ENCODE measurements around the gene FXYD7.
A peak's percentile ranks its signal among the peaks of the same experiment; 100 is the strongest.
"Not testable (repeated sequence)": the region's sequence is repeated elsewhere in the genome, so short reads cannot be mapped to it uniquely, and the experiment has no call there.

FXYD7 gene

DNA sequence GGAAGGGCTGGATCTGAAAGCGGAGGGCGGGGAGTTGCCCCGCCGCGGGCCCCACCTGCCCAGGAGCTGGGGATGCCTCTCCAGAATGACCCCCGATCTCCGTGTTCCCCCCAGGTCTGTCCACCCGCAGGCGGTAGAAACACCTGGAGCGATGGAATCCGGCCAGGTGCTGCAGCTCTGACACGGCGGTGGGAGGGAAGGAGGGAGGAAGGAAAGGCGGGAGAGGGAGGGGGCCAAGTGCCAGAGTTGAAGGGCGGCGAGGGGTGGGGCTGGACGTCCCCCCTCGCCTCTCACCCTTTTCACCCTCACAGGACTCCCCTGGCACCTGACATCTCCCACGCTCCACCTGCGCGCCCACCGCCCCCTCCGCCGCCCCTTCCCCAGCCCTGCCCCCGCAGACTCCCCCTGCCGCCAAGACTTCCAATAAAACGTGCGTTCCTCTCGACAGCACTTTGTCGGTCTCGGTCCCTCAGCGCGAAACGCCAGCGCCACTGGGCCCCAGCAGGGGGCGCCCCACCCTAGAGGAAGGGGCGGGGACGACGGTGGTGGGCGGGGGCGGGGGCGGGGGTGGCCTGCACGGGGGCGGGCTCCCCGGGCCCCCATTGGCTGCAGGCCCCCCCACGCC is 337 bp upstream of the FXYD7 start:
- H3K27ac Mint-ChIP-seq = no peak overlapping the region
- no peaks in the 10 kb centered on the region for H3K27me3 Mint-ChIP-seq
- H3K4me1 Mint-ChIP-seq (ENCODE audit: low read depth) = peaks cover 30% of the 10 kb centered on the region
- H3K9me3 Mint-ChIP-seq (ENCODE audit: low read depth) = no peaks in the 10 kb centered on the region
- H3K36me3 Mint-ChIP-seq = no peaks in the 10 kb centered on the region
- peak overlapping the region; percentile 57 for H3K4me3 Mint-ChIP-seq

DNA sequence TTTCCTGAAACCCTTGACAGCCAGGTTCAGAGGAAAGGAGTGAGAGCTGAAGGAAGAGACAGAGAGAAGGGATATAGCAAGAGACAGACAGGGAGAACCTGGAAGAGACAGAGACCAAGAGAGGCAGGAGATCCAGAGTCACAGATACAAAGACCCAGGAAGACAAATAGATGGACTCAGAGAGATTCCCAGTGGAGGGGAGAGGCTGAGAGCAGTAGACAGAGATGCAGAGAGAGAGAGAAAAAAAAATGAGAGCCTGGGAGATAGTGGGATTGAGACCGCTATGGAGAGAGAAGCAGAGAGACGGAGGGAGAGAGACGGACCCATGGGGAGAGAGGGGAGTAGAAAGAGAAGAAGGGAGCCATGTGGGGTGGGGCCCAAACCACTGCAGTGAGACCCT is 763 bp downstream of the FXYD7 start:
- Mint-ChIP-seq H3K4me1 (ENCODE audit: low read depth) (peaks cover 30% of the 10 kb centered on the region), H3K27me3 (no peaks in the 10 kb centered on the region), H3K27ac (no peak overlapping the region), H3K9me3 (ENCODE audit: low read depth) (no peaks in the 10 kb centered on the region), H3K36me3 (no peaks in the 10 kb centered on the region), H3K4me3 (peak overlapping the region; percentile 35)

DNA sequence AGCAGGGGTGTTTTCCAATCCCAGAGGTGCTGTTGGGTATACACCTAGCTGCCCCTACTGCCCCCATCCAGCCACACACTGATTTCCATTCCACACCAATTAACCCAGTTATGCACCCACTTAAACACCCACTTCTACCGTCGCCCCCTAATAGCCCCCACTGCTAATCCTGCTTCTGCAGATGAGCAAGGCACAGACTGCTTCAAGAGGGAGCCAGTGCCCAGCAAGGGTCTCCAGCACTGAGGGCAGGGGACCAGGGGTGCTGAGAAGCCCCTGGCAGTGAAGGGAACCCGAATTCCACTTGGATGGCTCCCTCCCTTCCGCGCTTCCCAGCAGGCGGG is 1.2 kb downstream of the FXYD7 start:
- Mint-ChIP-seq H3K27me3 (no peaks in the 10 kb centered on the region), H3K4me3 (peak overlapping the region; percentile 0), H3K27ac (no peak overlapping the region), H3K36me3 (no peaks in the 10 kb centered on the region), H3K9me3 (ENCODE audit: low read depth) (no peaks in the 10 kb centered on the region), H3K4me1 (ENCODE audit: low read depth) (peaks cover 30% of the 10 kb centered on the region)

DNA sequence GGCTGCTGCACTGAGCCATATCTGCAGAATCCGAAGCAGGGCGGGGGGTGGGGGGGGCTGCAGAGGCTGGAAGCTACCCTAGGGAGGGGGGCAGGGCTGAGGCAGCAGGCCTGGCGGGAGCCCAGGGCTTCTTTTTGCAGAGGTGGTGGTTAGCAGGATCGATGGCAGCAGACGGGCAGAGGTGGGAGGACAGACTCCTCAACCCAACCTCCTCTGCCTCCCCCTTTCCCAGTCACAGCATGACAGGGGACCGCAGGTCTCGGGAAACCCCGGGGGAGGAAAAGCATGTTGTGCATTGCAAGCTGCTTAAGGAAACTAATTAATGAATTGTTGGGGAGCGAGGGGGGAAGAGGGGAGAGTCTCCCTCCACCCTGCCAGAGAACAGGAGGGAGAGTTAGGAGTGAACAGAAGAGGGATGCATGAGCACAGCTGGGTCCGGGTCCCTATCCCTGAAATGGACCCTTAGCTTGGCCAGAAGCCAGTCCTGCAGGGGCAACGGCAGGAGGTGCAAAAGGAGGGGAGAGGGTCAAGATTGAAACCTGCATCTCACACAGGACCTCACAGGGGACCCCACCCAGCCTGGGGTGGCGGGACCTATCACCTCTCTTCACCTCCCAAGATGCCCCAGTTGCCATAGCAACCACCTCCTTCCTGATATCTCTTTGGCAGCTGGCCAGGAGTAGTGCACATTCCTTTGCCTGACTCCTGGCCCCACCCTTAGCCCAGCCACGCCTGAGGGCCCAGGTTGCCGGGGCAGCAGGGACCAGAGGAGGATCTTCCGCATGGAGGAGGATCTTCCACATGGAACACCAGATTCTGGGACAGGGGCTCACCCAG is 1.8 kb downstream of the FXYD7 start:
- H3K4me1 Mint-ChIP-seq (ENCODE audit: low read depth) = peaks cover 30% of the 10 kb centered on the region
- no peak overlapping the region for H3K4me3 Mint-ChIP-seq
- no peak overlapping the region for H3K27ac Mint-ChIP-seq
- no peaks in the 10 kb centered on the region for H3K36me3 Mint-ChIP-seq
- no peaks in the 10 kb centered on the region for H3K9me3 Mint-ChIP-seq (ENCODE audit: low read depth)
- no peaks in the 10 kb centered on the region for H3K27me3 Mint-ChIP-seq

DNA sequence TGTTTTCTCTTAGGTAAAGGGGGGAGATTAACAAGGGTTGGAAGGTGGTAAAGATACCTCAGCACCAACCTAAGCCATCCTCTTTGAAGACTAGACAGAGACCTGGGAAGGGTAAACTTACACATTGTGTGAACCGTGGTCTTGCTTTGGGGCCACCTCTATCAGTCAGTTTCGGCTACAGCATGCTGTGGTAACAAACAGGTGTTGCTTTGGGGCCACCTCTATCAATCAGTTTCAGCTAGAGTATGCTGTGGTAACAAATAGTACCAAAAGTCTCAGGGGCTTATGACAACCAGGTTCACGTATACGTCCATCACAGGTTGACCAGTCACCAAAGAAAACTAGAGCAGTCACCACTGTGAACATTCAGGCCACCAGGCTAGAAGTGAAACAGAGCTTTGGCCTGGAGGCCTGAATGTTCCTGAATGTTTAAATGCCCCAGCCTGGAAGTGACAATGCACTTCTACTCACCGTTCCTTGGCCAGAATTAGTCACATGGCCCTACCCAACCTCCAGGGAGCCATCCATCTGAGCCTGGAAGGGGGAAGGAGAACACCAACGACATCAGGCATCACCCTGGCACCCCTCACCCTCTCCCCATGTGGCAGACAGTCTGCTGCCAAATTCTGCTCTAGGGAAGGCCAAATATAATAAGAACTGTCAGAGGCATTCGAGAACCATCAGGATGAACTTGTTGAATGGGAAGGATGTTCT is 3.8 kb downstream of the FXYD7 start:
- Mint-ChIP-seq H3K36me3 (no peaks in the 10 kb centered on the region), H3K27ac (no peak overlapping the region), H3K27me3 (no peaks in the 10 kb centered on the region), H3K4me3 (no peak overlapping the region), H3K4me1 (ENCODE audit: low read depth) (peaks cover 17% of the 10 kb centered on the region), H3K9me3 (ENCODE audit: low read depth) (no peaks in the 10 kb centered on the region)

DNA sequence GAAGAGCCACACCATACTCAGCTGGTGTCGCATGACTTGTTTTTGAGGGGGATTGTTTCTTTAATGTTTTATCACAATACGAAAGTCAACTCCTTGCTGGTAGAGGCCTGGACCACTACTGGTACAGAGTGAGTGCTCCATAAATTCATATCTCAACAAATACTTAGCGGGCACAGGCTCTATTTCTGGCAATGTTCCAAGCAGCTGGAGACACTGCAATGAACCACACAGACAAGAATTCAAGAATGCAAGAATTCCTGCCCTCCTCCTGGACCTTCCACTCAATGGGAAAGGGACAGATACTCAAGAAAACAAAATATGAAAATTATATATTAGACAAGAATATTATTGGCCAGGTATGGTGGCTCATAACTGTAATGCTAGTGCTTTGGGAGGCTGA is 6.4 kb downstream of the FXYD7 start:
- Mint-ChIP-seq H3K4me3 (no peak overlapping the region), H3K27me3 (no peaks in the 10 kb centered on the region), H3K4me1 (ENCODE audit: low read depth) (peaks cover 14% of the 10 kb centered on the region), H3K9me3 (ENCODE audit: low read depth) (no peaks in the 10 kb centered on the region), H3K27ac (no peak overlapping the region), H3K36me3 (no peaks in the 10 kb centered on the region)

DNA sequence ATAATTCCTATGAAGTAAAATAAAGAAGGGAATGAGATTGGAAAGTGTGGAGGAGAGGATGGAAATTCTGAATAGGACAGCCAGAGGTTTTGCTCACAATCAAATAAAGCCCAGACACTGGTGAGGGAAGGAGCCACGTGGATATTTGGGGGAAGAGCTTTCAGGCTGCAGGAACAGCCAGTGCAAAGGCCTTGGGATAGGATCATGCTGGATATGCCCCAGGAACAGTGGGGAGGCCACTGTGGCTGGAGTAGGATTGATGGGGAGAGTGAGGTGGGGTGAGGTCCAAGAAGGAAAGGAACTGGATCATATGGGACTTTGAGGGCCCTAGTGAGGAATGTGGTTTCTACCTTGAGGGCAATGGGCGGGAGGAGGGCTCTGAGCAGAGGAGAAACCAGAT is 7.4 kb downstream of the FXYD7 start:
- no peaks in the 10 kb centered on the region for H3K27me3 Mint-ChIP-seq
- H3K4me1 Mint-ChIP-seq (ENCODE audit: low read depth) = peaks cover 12% of the 10 kb centered on the region
- no peaks in the 10 kb centered on the region for H3K36me3 Mint-ChIP-seq
- H3K9me3 Mint-ChIP-seq (ENCODE audit: low read depth) = no peaks in the 10 kb centered on the region
- no peak overlapping the region for H3K27ac Mint-ChIP-seq
- H3K4me3 Mint-ChIP-seq = no peak overlapping the region

DNA sequence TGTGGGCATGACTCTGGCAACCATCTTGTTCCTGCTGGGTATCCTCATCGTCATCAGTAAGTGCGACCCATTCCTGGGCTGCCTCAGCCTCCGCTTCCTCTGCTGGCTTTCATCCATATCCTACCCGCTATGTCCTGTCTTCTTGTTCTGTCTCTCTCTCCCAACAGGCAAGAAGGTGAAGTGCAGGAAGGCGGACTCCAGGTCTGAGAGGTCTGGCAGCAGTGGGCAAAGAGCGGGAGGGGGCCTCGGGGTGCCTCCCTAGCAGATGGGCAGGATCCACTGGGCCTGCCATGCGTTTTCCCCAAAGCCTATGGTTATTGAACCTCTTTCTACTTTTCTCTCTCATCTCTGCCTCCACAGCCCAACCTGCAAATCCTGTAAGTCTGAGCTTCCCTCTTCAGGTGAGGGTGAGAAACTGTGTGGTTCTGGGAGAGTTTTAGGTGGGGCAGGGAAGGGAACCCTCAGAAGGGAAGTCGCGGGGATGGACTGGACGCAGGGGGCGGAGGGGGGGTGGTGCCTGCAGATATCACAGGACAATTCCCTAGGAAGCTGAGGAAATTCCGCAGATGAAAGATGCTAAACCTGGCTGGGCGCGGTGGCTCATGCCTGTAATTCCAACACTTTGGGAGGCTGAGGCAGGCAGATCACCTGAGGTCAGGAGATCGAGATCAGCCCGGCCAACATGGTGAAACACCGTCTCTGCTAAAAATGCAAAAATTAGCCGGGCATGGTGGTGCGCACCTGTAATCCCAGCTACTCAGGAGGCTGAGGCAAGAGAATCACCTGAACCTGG is 8.4 kb downstream of the FXYD7 start:
- Mint-ChIP-seq H3K27ac (no peak overlapping the region), H3K27me3 (no peaks in the 10 kb centered on the region), H3K4me1 (ENCODE audit: low read depth) (peaks cover 19% of the 10 kb centered on the region), H3K4me3 (no peak overlapping the region), H3K36me3 (peaks cover 6% of the 10 kb centered on the region), H3K9me3 (ENCODE audit: low read depth) (no peaks in the 10 kb centered on the region)

DNA sequence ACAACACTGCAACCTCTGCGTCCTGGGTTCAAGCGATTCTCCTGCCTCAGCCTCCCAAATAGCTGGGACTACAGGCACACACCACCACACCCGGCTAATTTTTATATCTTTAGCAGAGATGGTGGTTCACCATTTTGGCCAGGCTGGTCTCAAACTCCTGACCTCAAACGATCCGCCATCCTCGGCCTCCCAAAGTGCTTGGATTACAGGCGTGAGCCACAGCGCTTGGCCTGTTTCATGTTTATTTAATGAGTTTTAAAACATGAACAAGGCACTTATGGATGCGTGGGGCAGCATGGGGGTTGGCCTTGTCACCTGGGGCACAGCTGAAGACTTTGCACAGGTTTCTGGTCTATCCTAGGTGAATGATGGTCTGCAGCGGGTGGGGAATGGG is 10.1 kb downstream of the FXYD7 start:
- Mint-ChIP-seq H3K4me3 (peak overlapping the region; percentile 99), H3K4me1 (ENCODE audit: low read depth) (peaks cover 34% of the 10 kb centered on the region), H3K27ac (peak overlapping the region; percentile 61), H3K36me3 (peaks cover 11% of the 10 kb centered on the region)
- H3K9me3 Mint-ChIP-seq (ENCODE audit: low read depth); H3K27me3 Mint-ChIP-seq: not testable (repeated sequence)

DNA sequence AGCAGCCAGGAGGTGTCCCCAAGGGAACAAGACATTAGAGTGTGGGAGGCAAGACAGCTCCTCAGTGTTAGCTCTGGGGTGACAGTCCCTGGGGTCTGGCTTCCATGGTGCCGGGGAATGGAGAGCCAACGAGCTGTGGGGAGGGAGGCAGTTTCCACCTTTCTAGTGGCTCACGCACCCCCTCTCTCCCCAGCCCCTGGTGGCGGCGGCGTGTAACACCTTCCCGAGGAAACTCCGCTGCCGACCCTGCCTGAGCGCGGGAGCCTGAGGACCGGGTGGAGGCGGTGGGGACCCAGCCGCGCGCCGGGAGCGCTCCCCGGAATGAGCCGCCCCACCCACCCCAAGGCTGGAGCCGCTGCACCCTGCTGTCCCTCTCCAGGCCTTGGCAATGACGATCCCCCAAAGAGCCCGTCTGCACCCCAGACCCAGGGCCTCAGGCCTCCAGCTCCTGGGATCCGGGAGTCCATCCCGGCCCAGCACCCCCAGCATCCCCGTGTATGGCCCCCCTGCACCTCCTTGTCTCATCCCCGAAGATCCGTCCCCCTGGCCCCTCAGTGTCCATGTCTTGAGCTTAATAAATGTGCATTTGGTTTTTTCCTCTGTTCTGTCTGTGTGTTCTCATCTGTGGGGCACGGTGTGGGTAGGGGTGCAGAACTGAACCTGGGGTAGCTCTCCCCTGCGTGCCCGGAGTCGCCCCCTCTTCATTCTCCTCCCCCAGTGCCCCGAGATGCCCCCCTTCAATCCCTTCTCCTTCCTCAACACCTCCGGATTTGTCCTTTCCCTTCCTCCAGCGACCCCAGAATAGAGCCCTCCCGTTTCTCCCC is 10.9 kb downstream of the FXYD7 start:
- Mint-ChIP-seq H3K36me3 (peaks cover 13% of the 10 kb centered on the region), H3K9me3 (ENCODE audit: low read depth) (no peaks in the 10 kb centered on the region), H3K4me3 (peak overlapping the region; percentile 99), H3K27ac (peak overlapping the region; percentile 100), H3K4me1 (ENCODE audit: low read depth) (peaks cover 41% of the 10 kb centered on the region), H3K27me3 (no peaks in the 10 kb centered on the region)

DNA sequence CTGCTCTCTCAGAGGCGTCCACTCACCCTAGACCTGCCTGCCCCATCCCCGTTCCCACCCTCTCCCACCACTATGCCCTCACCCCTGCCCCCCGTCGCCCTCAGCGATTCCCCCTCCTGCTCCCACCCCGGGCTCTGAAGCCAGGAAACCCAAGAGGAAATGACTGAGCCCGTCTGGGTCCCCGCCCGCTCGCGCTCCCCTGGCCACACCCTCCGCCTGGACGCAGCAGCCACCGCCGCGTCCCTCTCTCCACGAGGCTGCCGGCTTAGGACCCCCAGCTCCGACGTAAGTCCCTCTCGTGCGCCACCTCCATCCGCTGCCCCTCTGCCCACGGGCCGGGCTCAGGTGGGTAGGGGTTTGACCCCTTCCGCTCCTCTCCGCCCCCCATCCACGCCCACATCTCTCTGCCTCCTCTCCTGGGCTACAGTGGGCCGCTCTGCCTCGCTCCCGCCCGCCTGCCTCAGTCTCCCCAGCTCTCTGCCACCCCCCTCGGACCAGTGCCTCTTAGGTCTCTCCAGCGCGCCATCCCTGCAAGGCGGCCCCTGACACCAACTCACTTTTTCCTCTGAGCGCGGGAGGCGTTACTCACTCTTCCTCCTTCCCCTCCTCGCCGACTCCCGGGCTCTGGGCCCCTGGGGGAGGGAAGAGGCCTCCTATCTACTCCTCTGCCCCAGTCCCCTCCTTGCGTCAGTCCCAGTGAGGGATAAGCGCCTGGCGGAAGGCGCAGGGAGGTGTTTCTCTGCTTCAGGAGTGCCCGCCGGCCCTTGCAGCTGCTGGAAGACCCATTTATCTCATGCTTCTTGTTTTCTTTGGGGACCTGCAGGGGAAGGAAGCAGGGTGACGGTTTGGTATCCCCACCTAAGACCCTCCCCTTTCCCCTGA is 11.7 kb downstream of the FXYD7 start, which contains the start of gene FXYD5:
FXYD5 (plus strand) TSS at position 211 of the 882 bp plus-strand sequence. CDS start 816 bp downstream, outside the sequence.
- Mint-ChIP-seq H3K27me3 (no peaks in the 10 kb centered on the region), H3K27ac (peak within 1 kb of the TSS; percentile 100), H3K9me3 (ENCODE audit: low read depth) (no peaks in the 10 kb centered on the region), H3K36me3 (peaks cover 18% of the 10 kb centered on the region), H3K4me3 (peak within 1 kb of the TSS; percentile 99), H3K4me1 (ENCODE audit: low read depth) (peaks cover 47% of the 10 kb centered on the region)

DNA sequence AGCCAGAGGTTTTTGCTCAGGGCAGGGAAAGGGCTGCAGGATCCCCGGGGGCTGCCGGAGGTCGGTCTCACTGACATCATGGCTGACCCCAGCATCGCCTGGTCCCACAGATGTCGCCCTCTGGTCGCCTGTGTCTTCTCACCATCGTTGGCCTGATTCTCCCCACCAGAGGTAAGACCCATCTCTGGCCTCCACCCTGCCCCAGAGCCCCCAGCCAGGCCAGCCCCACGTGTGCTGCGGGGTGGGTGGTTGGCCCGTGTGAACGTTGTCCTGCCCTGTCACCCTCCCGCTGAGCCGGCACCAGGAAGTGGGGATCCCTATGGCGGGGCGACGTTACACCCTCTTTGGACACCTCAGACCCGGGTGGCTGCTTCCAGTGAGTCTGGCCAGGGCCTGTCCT is 12.4 kb downstream of the FXYD7 start:
- no peaks in the 10 kb centered on the region for H3K27me3 Mint-ChIP-seq
- peak overlapping the region; percentile 99 for H3K4me3 Mint-ChIP-seq
- peaks cover 18% of the 10 kb centered on the region for H3K36me3 Mint-ChIP-seq
- no peaks in the 10 kb centered on the region for H3K9me3 Mint-ChIP-seq (ENCODE audit: low read depth)
- peaks cover 47% of the 10 kb centered on the region for H3K4me1 Mint-ChIP-seq (ENCODE audit: low read depth)
- H3K27ac Mint-ChIP-seq = peak overlapping the region; percentile 100

DNA sequence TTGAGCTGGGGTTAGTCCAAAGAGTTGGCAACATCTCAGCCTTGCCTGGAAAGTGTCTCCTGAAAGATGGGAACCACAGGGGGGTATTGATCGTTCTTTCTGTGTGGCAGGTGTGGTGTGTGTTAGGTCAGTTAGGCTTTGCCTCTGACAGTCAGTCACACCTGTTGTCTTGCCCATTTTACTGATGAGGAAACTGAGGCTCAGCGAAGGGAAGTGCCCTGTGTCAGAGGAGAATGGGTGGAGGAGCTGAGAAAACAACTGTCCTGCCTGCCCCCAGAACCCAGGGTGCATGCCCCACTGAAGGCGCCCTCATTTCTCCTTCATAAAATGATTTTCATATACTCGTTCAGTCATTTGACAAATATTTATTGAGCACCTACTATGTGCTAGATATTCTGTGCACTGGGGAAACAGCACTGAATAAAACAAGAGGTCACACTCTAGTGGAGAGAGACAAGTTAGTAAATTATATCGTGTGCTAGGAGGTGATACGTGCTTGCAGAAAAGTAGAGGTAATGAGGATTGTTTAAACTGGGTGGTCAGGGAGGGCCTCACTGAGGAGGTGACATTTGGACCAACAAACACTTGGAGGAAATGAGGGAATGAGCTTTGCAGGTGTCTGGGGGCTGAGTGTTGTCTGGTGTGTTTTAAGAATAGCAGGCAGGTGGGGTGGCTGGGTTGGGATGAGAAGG is 13.1 kb downstream of the FXYD7 start:
- no peaks in the 10 kb centered on the region for H3K9me3 Mint-ChIP-seq (ENCODE audit: low read depth)

More for the DNA sequence above, 13.1 kb downstream of the FXYD7 start:
- H3K27ac Mint-ChIP-seq = peak overlapping the region; percentile 100
- H3K4me1 Mint-ChIP-seq (ENCODE audit: low read depth) = peaks cover 49% of the 10 kb centered on the region
- H3K36me3 Mint-ChIP-seq = peaks cover 21% of the 10 kb centered on the region
- H3K27me3 Mint-ChIP-seq = no peaks in the 10 kb centered on the region
- H3K4me3 Mint-ChIP-seq = peak overlapping the region; percentile 99
